GM18520 (cell line): ENCODE results near the gene TMEM116.
"Not testable (repeated sequence)": the region's sequence is repeated elsewhere in the genome, so short reads cannot be mapped to it uniquely, and the experiment has no call there.

Source experiments
- ATAC-seq: cut with Tn5 transposase; IDR thresholded peaks from one replicate; pipeline ENCODE4 v1.9.1; 2021; ENCODE audit not compliant: unreplicated experiment

The TMEM116 gene

DNA sequence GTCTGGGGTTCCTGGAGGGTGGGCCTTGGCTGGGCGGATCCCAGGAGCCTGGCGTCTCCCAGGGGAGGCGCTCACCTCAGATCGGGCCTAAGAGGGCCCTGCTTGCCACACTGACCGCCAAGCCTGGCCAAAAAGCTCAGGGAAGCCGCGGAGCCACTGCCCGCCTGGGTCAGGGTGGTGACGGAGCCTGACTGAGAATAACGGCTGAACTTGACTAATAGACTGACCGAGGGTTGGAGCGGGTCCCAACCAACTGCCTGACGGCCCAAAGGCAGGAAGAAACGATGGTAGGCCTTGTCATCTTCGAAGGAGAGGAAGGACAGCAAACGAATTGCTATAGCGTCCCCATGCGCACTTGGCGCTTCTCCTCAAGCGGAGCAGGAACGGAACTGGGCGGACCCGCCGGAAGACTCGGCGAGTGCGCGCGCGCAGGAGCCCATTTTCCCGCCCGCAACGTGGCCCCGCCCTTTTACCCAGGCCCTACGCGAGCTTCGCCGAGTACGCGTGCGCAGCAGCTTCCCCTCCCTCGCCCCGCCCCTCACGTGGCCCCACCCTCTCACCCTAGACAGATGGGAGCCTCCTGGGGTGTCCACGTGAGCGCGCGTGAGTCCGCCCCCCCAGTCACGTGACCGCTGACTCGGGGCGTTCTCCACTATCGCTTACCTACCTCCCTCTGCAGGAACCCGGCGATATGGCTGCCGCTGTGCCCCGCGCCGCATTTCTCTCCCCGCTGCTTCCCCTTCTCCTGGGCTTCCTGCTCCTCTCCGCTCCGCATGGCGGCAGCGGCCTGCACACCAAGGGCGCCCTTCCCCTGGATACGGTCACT lies at the start of gene TMEM116, which contains the start of gene ERP29:
Gene TMEM116, minus strand, starts transcription at position 391 of the 826 bp plus-strand sequence. CDS start 7,895 bp downstream, outside the sequence.
Gene ERP29, plus strand, starts transcription at position 652 of the 826 bp plus-strand sequence. Its CDS starts 40 bp downstream, at position 692.
- peak; percentile 49 for ATAC-seq

DNA sequence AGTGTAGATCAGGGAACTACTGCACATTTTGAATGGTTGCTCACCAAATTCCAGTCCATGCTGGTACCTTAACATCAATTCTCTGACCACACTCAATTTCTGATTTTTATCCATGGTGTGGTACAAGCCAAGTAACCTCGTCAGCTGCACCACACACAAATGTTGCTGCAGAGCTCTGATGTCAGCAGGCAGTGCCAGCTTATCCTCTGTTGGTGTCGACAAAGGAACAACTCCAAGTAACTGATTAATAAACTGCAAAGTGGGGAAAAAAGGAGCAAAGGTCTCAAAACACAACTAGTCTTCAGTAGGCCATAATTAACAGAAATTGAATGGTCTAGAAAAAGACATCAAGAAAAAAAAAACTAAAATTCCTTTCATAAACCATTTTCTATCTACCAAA lies 48.2 kb upstream of the TMEM116 start:
- ATAC-seq, result no peak

DNA sequence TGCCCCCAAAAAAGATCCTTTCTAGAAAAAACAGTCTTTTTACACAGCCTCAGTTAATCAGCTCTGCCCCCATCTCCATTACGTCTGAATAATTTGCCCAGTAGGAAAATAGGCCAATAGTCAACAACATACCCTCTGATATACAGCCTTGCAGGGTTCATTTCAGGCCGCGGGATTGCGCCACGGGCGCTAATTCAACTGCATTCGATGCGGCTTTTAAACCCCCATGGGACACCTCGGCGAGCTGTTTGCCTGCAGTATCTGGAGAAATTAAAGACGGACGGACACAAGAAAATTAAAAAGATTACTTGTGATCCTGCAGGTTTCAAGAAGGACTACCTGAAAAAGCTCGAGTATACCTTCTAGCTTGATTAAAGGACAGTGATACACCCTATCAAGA lies 36.4 kb upstream of the TMEM116 start:
- ATAC-seq, result no peak

DNA sequence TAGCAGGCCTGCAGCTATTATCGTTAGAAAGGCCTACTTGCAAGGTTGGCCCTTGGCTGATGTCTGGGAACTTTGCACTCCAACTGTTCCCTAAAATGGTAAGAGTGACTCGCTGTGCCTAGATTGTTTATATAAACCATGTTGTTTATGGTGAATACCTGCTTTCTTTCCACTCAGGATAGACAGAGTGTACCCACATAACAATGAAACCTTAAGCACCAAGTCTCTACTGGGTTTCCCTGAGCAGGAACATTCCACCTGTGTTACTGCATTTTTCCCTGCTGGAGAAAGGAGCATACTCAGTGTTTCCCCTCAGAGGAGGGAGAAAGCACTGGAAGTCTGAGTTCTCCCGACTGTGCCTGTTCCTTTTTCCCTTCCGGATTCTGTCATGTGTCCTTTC lies 33.0 kb upstream of the TMEM116 start:
- no peak for ATAC-seq

DNA sequence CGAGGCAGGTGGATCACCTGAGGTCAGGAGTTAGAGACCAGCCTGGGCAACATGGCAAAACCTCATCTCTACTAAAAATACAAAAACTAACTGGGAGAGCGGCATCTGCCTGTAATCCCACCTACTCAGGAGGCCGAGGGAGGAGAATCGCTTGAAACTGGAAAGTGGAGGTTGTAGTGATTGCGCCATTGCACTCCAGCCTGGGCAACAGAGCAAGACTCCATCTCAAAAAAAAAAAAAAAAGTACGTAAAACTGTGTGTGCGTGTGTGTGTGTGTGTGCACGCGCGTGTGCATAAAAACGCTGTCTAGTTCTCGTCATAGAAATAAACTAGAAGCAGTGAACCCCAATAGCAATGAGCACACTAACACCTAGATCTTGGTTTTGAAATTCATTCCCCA lies 23.6 kb upstream of the TMEM116 start:
- not testable (repeated sequence) for ATAC-seq

DNA sequence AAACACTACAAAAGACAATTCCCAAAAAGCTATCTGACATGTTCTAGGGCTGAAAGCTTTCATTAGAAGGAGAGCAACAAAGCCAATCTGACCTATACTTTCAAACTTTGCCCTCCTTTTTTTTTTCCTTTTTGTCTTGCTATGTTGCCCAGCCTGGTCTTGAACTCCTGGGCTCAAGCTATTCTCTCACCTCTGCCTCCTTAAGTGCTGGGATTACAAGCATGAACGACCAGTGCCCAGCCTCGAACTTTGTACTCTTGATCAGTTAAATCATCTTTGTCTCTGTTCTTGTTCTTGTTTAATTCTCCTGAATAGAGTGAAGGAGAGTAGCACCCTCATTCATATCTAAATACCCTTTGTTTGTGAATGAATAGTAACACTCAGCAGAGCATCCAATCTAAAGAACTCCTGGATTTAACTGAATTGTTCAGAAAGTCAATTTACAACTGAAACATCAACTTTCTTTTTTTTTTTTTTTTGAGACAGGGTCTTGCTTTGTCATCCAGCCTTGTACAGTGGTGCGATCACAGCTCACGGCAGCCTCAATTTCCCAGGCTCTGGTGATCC lies 22.3 kb upstream of the TMEM116 start:
- no peak for ATAC-seq

DNA sequence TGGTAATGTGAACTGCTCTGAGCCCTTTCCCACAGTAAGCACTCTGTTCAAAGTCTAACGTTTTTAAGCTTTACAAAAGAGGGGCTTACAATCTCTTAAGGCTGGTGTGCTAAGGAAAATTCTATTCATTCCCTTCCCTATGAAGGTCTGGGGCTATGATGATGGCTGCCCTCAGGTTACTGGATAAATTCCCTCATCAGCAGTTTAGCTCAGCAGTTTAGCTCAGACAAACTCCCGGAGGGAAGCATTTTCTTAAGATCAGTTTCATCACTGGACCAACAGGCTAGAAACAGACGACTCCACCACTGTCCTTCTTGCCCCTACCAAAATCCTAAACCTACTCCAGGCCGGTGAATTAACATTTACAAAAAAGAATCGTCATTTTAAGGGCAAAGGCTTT lies 19.3 kb upstream of the TMEM116 start:
- ATAC-seq, result no peak

DNA sequence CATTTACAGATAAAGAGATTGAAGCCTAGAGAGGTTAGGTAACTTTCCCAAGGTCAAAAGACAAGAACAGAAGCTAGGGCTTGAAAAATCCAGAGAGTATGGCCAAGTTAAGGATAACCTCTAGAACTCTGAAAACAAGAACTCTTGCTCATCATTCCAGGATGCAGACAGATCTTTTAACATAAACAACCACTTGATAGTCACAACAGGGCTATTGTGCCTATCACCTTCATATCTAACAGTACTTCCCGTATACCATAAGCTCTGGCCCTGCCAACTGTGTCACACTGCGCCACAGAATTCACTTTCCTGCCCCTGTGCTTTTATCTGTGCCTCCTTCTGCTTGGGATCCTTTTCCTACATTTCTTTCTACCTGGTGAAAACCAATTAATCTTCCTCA lies 18.5 kb upstream of the TMEM116 start:
- ATAC-seq, result no peak

DNA sequence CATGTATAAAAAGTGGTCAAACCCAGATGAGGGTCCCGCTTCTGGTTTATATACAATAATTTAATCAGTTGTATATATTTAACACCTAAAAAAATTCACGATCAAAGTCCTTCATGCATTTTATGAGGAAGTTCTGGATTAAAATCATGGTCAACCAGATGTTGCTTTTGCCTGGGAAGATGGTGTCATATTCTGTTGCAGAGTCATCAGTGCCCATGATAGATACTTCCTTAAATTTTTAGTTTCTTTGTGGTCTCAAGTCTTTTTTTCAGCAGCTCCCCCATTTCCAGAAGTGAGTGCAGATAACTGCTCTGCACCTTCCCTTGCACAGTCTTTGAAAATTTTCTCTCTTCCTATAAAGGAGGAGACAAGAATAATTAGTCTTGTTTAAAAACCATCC lies 16.3 kb upstream of the TMEM116 start:
- ATAC-seq, result no peak

DNA sequence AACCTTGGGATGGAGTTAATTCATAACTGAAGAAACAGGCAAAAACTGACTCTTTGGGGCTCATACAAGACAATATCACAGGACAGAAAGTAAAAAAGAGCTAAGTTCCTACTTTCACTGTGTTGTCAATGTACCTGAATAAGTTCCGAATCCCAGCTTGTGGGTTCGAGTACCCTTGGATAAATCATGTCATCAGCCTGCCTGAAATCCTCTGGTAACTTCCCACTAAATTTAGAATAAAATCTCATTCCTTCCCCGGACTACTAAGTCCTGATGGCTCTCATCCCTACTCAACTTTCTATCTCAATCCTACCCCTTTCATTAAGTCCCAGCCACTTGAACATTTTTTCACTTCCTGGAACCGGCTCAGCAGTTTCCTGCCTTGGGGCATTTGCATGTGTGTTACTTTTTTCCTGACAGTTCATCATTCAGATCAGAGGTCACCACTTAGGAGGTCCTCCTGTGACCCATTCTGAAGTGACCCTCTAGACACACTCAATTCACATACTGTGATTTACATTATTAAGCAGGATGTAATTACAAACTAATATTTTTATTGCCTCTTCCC lies 12.9 kb upstream of the TMEM116 start:
- no peak for ATAC-seq

DNA sequence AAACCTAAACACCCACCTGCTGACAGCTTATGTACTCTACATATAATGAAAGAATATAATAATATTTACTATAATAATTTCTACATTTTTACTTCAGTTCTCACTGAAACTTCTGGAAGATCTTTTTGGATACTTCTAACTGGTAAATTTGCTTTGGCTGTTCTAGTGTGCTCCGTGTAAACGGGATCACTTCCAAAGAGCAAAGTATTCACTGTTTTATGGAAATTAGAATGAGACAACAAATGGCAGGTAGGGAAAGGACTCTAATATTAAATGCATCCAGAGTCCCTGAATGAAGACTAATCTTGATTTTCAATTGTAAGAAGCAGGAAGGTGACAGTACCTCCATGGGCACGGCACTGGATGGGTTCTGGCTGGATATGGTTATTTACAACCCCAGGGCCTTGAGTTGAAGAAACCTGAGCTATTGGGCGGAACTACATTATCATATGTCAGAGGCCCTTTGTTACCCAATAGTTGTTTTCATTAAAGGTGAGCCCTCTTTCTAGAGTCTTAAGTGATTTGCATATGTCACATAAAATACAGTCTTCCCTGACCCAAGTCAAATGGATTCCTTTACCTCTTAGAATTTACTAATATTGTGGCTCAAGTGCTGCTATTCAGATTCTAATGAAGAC lies 10.9 kb upstream of the TMEM116 start:
- no peak for ATAC-seq

DNA sequence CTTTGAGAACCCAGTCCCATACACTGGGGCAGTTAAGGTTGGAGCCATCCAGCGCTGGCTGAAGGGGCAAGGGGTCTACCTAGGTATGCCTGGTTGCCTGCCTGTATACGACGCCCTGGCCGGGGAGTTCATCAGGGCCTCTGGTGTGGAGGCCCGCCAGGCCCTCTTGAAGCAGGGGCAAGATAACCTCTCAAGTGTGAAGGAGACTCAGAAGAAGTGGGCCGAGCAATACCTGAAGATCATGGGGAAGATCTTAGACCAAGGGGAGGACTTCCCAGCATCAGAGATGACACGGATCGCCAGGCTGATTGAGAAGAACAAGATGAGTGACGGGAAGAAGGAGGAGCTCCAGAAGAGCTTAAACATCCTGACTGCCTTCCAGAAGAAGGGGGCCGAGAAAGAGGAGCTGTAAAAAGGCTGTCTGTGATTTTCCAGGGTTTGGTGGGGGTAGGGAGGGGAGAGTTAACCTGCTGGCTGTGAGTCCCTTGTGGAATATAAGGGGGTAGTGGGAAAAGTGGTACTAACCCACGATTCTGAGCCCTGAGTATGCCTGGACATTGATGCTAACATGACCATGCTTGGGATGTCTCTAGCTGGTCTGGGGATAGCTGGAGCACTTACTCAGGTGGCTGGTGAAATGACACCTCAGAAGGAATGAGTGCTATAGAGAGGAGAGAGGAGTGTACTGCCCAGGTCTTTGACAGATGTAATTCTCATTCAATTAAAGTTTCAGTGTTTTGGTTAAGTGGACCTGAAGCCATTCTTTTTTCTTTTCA lies 9.5 kb upstream of the TMEM116 start:
- no peak for ATAC-seq

DNA sequence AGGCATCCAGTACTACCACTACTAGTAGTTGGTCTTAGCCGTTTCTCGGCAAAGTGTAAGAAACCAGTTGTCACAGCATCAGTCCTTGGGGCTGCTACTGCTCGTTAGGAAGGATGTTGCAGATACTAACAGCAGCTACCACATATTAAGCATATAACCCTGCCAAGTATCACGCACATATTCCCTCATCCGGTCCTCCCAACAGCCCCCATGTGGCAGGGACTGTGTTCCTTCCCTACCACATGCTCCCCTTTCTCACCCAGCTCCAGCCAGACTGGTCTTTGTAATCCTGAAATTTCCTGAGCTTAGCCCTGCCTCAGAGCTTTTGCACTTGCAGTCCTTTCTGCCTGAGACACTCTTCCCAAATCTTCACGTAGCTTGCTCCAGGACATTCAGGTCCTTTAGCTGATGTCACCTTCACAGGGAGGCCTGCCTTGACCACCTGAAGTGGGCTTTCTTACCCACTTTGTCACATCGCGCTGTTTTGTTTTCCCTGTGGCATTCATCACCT lies 8.0 kb upstream of the TMEM116 start:
- ATAC-seq, result no peak

DNA sequence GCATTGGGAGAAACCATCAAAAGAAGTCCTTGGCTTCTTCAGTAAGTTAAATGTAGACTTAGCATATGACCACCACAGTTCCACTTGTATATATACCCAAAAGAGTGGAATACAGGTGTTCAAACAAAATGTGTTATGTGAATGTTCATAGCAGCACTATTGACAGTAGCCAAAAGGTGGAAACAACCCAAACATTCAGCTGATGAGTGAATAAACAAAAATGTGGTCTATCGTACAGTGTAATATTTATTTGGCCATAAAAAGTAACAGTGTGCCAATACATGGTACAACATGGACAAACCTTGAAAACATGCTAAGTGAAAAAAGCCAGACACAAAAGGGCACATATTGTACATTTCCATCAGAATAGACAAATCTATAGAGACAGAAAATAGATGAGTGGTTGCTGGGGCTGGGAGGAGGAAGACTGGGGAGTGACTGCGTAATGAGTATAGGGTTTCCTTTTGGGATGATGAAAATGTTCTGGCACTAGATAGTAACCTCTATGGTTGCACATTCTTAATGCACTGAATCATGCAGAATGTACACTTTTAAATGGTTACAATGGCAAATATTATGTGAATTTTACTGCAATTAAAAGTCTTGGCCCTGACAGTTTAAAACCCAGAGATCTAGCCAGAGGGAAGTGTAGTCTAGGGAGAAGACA lies 5.7 kb upstream of the TMEM116 start:
- ATAC-seq, result no peak

DNA sequence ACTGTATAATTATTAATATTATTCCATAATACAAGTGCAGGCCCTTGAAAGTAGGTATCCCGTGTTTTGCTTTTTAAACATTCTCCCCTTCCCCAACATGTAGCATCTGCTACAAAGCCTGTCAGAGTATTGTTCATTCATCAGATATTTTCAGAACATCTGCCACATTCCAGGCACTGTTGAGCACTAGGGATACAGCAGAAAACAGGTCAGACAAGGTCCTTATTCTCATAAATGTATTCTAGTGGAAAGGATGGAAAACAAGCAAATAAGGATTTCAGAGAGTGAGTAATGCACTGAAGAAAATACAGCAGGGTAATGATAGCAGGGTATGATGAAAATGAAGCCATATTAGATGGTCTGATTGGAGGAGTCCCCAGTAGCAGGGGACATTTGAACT lies 4.1 kb upstream of the TMEM116 start:
- ATAC-seq, result no peak

DNA sequence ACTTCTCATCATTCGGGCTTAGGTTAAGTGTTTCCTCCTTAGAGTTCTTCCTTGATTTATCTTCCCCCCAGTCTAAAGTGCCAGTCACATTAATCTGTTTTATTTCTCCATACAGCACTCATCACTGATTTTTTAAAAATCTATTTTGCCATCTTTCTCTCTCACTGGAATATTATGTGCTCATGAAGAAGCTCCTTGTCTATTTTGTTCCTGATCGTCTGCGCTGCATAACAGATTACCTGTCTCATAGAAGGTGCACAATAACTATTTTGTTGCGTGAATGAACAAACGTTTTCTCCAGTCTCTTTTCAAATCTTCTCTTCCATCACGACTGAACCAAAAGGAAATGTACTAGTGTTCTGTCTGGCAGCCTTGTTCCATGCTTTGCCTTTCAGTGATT lies 3.0 kb upstream of the TMEM116 start:
- ATAC-seq, result no peak

DNA sequence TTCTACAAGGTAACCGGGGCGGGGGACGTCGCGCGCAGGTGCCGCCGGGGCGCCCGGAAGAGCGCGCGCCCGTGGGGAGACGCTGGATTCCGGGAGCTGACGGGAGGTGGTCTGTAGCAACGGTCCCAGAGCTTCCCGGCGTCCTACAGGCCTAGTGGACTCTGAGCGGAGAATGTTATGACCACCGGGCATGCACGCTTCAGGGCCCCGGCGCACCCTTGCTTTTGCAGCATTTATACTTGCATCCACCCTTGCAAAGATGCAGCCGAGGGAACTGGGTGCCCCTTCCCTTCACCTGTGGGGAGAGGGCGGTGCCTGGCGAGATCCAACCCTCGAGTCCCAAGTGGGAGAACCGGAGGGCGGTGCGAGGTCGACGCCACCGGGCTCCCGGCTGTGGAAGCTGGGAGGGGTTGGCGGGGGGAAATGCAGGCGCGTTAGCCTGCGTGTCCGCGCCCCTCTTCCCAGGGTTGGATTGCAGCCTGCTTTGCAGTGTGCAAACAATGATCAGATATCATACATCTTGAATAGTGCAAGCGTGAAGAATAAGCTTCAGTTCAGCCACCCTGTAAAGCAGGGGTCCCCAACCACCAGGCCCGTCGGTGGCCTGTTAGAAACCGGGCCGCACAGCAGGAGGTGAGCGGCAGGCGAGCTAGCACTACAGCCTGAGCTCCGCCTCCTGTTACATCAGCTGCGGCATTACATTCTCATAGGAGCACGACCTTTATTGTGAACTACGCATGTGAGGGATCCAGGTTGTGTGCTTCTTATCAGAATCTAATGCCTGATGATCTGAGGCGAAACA lies 837 bp upstream of the TMEM116 start:
- peak; percentile 24 for ATAC-seq

DNA sequence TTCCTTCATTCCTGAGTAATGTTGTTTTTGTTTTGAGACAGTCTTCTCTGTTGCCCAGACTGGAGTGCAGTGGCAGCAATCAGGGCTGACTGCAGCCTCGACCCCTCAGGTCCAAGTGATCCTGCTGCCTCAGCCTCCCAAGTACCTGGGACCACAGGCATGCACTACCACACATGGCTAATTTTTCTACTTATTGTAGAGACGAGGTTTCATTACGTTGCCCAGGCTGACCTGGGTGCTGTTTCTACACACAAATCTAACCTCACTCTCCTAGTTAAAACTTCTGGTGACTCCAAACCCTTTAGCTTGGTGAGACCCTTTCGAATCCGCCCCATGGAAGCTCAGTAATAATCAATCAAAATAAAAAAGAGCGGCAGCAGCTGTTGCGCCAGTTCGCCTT lies 1.3 kb downstream of the TMEM116 start:
- no peak for ATAC-seq
